Neural crest cell (in vitro differentiated cells): ENCODE measurements around the gene BCDIN3D. TPM values are rescaled to one million over a fixed set of nuclear protein-coding genes. Genes with fewer than 3 reads are reported as not detected.
A peak's percentile ranks its signal among the peaks of the same experiment; 100 is the strongest.

Experiments used
- DNase-seq: peaks from one replicate; pipeline ENCODE4 v3.0.0; 2021; ENCODE audit warnings: low read depth, mixed read lengths, low spot score
- H3K27ac Mint-ChIP-seq: one replicate; pipeline ENCODE4 v1.8.0; 2021; ENCODE audit warnings: mild to moderate bottlenecking, mixed read lengths; ENCODE audit not compliant: unreplicated experiment
- H3K27me3 Mint-ChIP-seq: 2 replicates; pipeline ENCODE4 v1.8.0; 2021; ENCODE audit warnings: low read depth, mild to moderate bottlenecking, mixed read lengths
- H3K36me3 Mint-ChIP-seq: 2 replicates; pipeline ENCODE4 v1.8.0; 2021; ENCODE audit warnings: low read depth, mild to moderate bottlenecking, mixed read lengths
- H3K4me1 Mint-ChIP-seq: 2 replicates; pipeline ENCODE4 v1.8.0; 2021; ENCODE audit warnings: mixed read lengths
- H3K4me3 Mint-ChIP-seq: one replicate; pipeline ENCODE4 v1.8.0; 2021; ENCODE audit warnings: mild to moderate bottlenecking, mixed read lengths
- H3K9me3 Mint-ChIP-seq: 2 replicates; pipeline ENCODE4 v1.8.0; 2021; ENCODE audit warnings: mixed read lengths
- total RNA-seq: library from RNA; stranded (reverse); gene quantifications from 2 replicates; pipeline ENCODE4 v1.2.1, GENCODE V29; 2021
- TF ChIP-seq, protein P1 (sequence below): fragments of 200-600 bp; sonication (generic); conservative IDR thresholded peaks from 2 replicates; pipeline ENCODE4 v1.5.0; 2021; ENCODE audit warnings: antibody characterized with exemption, mild to moderate bottlenecking

BCDIN3D gene
- total RNA-seq, 1 donor from 2014 or later = 7.9 TPM

DNA sequence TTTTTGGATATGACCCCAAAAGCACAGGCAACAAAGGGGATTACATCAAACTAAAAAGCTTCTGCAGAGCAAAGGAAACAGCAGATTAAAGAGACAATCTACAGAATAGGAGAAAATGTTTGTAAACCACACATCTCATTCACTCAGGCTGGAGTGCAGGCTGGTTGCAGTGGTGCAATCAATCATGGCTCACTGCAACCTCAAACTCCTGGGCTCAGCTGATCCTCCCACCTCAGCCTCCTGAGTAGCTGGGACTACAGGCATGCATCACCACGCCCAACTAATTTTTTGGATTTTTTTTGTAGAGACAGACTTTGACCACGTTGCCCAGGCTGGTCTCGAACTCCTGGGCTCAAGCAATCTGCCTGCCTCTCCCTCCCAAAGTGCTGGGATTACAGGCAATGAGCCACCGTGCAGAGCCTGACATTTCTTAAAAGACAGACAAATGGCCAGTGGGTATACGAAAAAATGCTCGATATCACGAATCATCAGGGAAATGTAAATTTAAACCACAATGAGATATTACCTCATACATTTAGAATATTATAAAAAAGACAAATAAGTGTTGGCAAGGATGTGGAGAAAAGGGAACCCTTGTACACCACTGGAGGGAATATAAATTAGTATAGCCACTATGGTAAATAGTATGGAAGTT, 24.5 kb downstream of the BCDIN3D start:
- H3K9me3 Mint-ChIP-seq = no peaks in the 10 kb centered on the region
- H3K4me1 Mint-ChIP-seq = peaks cover 17% of the 10 kb centered on the region
- H3K27me3 Mint-ChIP-seq = no peaks in the 10 kb centered on the region
- peaks cover 10% of the 10 kb centered on the region for H3K36me3 Mint-ChIP-seq
- no peak overlapping the region for H3K4me3 Mint-ChIP-seq
- DNase-seq = no peak
- TF ChIP-seq, protein P1, sequence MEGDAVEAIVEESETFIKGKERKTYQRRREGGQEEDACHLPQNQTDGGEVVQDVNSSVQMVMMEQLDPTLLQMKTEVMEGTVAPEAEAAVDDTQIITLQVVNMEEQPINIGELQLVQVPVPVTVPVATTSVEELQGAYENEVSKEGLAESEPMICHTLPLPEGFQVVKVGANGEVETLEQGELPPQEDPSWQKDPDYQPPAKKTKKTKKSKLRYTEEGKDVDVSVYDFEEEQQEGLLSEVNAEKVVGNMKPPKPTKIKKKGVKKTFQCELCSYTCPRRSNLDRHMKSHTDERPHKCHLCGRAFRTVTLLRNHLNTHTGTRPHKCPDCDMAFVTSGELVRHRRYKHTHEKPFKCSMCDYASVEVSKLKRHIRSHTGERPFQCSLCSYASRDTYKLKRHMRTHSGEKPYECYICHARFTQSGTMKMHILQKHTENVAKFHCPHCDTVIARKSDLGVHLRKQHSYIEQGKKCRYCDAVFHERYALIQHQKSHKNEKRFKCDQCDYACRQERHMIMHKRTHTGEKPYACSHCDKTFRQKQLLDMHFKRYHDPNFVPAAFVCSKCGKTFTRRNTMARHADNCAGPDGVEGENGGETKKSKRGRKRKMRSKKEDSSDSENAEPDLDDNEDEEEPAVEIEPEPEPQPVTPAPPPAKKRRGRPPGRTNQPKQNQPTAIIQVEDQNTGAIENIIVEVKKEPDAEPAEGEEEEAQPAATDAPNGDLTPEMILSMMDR = no peak
- peak overlapping the region; percentile 27 for H3K27ac Mint-ChIP-seq

DNA sequence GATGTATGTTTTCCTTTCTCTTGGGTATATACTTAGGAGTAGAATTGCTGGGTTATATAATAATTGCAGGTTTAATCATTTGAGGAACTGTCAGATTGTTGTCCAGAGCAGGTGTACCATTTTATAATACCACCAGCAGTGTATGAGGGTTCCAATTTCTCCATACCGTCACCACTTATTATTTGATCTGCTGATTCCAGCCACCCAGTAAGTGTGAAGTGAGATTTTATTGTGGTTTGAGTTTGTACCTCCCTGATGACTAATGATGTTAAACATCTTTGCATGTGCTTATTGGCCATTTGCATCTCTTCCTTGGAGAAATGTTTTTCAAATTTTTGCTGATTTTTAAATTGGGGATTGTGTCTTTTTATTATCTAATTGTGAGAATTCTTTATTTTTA, 29.8 kb downstream of the BCDIN3D start:
- no peak overlapping the region for H3K4me3 Mint-ChIP-seq
- DNase-seq = no peak
- peaks cover 47% of the 10 kb centered on the region for H3K4me1 Mint-ChIP-seq
- H3K36me3 Mint-ChIP-seq = peaks cover 9% of the 10 kb centered on the region
- no peak overlapping the region for H3K27ac Mint-ChIP-seq
- TF ChIP-seq, protein P1 = no peak
- H3K9me3 Mint-ChIP-seq = no peaks in the 10 kb centered on the region
- no peaks in the 10 kb centered on the region for H3K27me3 Mint-ChIP-seq

DNA sequence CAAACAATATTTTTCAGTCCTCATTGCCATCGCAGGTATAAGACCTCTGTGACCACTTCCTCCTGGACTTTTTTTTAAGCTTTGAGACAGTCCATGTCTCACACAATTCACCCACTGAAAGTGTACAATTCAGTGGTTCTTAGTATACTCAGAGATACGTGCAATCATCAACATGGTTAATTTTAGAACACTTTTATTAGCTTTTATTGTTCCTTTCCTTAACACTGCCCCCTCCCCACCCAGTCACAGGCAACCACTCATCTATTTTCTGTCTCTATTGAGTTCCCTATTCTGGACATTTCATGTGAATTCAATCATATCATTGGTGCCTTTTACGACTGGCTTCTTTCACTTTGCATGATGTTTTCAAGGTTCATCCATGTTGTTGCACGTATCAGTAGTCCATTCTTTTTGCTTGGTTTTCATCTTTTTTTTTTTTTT, 30.9 kb downstream of the BCDIN3D start:
- Mint-ChIP-seq H3K4me1 (peaks cover 54% of the 10 kb centered on the region), H3K4me3 (no peak overlapping the region), H3K36me3 (peaks cover 7% of the 10 kb centered on the region), H3K27me3 (no peaks in the 10 kb centered on the region), H3K9me3 (no peaks in the 10 kb centered on the region), H3K27ac (peak overlapping the region; percentile 2)
- DNase-seq = no peak
- TF ChIP-seq, protein P1 = no peak

- TF ChIP-seq, protein P1 = no peak
- H3K36me3 Mint-ChIP-seq = peaks cover 7% of the 10 kb centered on the region
- no peaks in the 10 kb centered on the region for H3K27me3 Mint-ChIP-seq
- no peak overlapping the region for H3K27ac Mint-ChIP-seq
- no peaks in the 10 kb centered on the region for H3K9me3 Mint-ChIP-seq
- H3K4me1 Mint-ChIP-seq = peaks cover 60% of the 10 kb centered on the region
- DNase-seq = no peak
- peak overlapping the region; percentile 16 for H3K4me3 Mint-ChIP-seq
Observed at GRCh38 chr12:49811136-49811535, 31.8 kb downstream of the BCDIN3D start.

- TF ChIP-seq, protein P1 = no peak
- DNase-seq = peak; percentile 21
- Mint-ChIP-seq H3K9me3 (no peaks in the 10 kb centered on the region), H3K27me3 (no peaks in the 10 kb centered on the region), H3K36me3 (peaks cover 2% of the 10 kb centered on the region), H3K4me3 (peak overlapping the region; percentile 60), H3K4me1 (peaks cover 58% of the 10 kb centered on the region), H3K27ac (peak overlapping the region; percentile 97)
Observed at GRCh38 chr12:49809906-49810389, 33.0 kb downstream of the BCDIN3D start.
